IMR-90 (cell line): ENCODE results near the gene ASAH2.

Experiments used
- BHLHE40 ChIP-seq: fragments of 150-350 bp; IDR thresholded peaks from 2 replicates; pipeline ENCODE4 v1.6.1; 2016; ENCODE audit warnings: mild to moderate bottlenecking, low read depth, low read length
- CEBPB ChIP-seq: IDR thresholded peaks from 2 replicates; pipeline ENCODE4 v1.6.1; 2012; ENCODE audit warnings: low read depth, low read length, improper control_type of control experiment
- CTCF ChIP-seq: conservative IDR thresholded peaks from 2 replicates; pipeline ENCODE4 v1.5.1; 2012; ENCODE audit warnings: mild to moderate bottlenecking, low read depth, low read length, improper control_type of control experiment
- MAFK ChIP-seq: IDR thresholded peaks from 2 replicates; pipeline ENCODE4 v1.6.1; 2012; ENCODE audit warnings: low read depth, low read length, improper control_type of control experiment
- MAZ ChIP-seq: IDR thresholded peaks from 2 replicates; pipeline ENCODE4 v1.6.1; 2012; ENCODE audit warnings: low read depth, mild to moderate bottlenecking, low read length, improper control_type of control experiment, moderate library complexity, borderline replicate concordance
- MXI1 ChIP-seq: IDR thresholded peaks from 2 replicates; pipeline ENCODE4 v1.6.1; 2012; ENCODE audit warnings: low read depth, mild to moderate bottlenecking, low read length, moderate library complexity, borderline replicate concordance
- POLR2A ChIP-seq: IDR thresholded peaks from 2 replicates; pipeline ENCODE4 v1.6.1; 2012; ENCODE audit warnings: mild to moderate bottlenecking, low read depth, low read length
- RAD21 ChIP-seq: IDR thresholded peaks from 2 replicates; pipeline ENCODE4 v1.6.1; 2012; ENCODE audit warnings: low read length, improper control_type of control experiment
- RCOR1 ChIP-seq: IDR thresholded peaks from 2 replicates; pipeline ENCODE4 v1.6.1; 2012; ENCODE audit warnings: mild to moderate bottlenecking, low read length, improper control_type of control experiment; ENCODE audit not compliant: insufficient replicate concordance
- RFX5 ChIP-seq: IDR thresholded peaks from 2 replicates; pipeline ENCODE4 v1.8.0; 2012; ENCODE audit warnings: low read depth, mild to moderate bottlenecking, low read length, moderate library complexity
- SMC3 ChIP-seq: fragments of 150-350 bp; IDR thresholded peaks from 2 replicates; pipeline ENCODE4 v1.6.1; 2016; ENCODE audit warnings: low read depth, mild to moderate bottlenecking, antibody characterized with exemption, low read length, moderate library complexity
- TF ChIP-seq, protein P1 (sequence below): fragments of 150-350 bp; IDR thresholded peaks from 2 replicates; pipeline ENCODE4 v1.6.1; 2017; ENCODE audit warnings: mild to moderate bottlenecking, antibody characterized with exemption, low read length, low read depth
- TF ChIP-seq, protein P2 (sequence below): fragments of 150-350 bp; IDR thresholded peaks from 2 replicates; pipeline ENCODE4 v1.6.1; 2016; ENCODE audit warnings: low read depth, mild to moderate bottlenecking, low read length, moderate library complexity, borderline replicate concordance

DNA sequence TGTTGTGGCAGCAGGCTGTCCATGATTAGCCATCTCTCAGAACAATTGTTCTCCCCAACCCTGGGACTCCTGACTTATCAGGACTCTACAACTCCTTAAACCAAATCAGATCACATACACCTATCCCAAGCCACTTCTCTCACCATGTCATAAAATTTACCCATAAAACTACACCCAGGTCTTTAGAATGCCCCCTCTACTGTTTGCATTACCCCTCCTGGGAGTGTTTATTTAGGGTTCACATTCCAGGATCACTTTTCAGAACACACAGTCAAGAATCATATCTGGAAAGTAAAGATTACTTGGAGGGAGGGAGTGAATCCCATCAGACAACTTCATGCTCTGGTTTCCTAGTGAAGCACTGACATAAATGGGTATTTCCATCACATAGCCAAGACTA is 7.1 kb downstream of the ASAH2 start:
- no peak for TF ChIP-seq CTCF
- no peak for TF ChIP-seq RAD21
- TF ChIP-seq POLR2A = no peak
- TF ChIP-seq, protein P1, sequence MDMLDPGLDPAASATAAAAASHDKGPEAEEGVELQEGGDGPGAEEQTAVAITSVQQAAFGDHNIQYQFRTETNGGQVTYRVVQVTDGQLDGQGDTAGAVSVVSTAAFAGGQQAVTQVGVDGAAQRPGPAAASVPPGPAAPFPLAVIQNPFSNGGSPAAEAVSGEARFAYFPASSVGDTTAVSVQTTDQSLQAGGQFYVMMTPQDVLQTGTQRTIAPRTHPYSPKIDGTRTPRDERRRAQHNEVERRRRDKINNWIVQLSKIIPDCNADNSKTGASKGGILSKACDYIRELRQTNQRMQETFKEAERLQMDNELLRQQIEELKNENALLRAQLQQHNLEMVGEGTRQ = no peak
- no peak for TF ChIP-seq MAZ
- no peak for TF ChIP-seq RFX5
- no peak for TF ChIP-seq MAFK
- no peak for TF ChIP-seq MXI1
- no peak for TF ChIP-seq BHLHE40
- no peak for TF ChIP-seq CEBPB
- TF ChIP-seq SMC3 = no peak
- TF ChIP-seq, protein P2, sequence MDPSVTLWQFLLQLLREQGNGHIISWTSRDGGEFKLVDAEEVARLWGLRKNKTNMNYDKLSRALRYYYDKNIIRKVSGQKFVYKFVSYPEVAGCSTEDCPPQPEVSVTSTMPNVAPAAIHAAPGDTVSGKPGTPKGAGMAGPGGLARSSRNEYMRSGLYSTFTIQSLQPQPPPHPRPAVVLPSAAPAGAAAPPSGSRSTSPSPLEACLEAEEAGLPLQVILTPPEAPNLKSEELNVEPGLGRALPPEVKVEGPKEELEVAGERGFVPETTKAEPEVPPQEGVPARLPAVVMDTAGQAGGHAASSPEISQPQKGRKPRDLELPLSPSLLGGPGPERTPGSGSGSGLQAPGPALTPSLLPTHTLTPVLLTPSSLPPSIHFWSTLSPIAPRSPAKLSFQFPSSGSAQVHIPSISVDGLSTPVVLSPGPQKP = no peak
- TF ChIP-seq RCOR1 = no peak
